T-cell (primary cell): ENCODE measurements around the gene USH2A. TPM values are rescaled to one million over a fixed set of nuclear protein-coding genes. Genes with fewer than 3 reads are reported as not detected.

ENCODE experiments used
- ATAC-seq, 4 experiments: fragments of 200-7000 bp in 3 of 4; fragments of 150-1000 bp in 1 of 4; cut with Tn5 transposase; replicated peaks in 1 of 4; 1 replicate in 3 of 4; 2 replicates in 1 of 4; pipeline ENCODE4 v1.10.0; 2021; ENCODE audit warnings: moderate library complexity in 3 of 4, mild to moderate bottlenecking in 2 of 4, moderate number of reproducible peaks in 1 of 4
- CTCF ChIA-PET, 2 donors: fragments of 300-600 bp; sonication (Branson Sonifier 250); formaldehyde crosslinking; loops; one replicate each; lab custom pipeline; 2022; ENCODE audit warnings: antibody characterized with exemption in 2 of 2; lab: Charles Lee
- POLR2A ChIA-PET, 2 donors: fragments of 300-600 bp; sonication (Branson Sonifier 250); formaldehyde crosslinking; loops; one replicate each; lab custom pipeline; 2022; ENCODE audit warnings: antibody characterized with exemption in 2 of 2; lab: Charles Lee
- DNase-seq, 35 experiments: peaks; one replicate each; pipeline versions ENCODE4 v3.0.0 to v3.0.0-alpha.2; 2013 to 2023
- H3K27ac ChIP-seq: one replicate; pipeline ENCODE4 v1.5.1; 2013; ENCODE audit warnings: low read length
- H3K27me3 ChIP-seq, 2 experiments: replicated peaks in 1 of 2; 1 replicate in 1 of 2; 2 replicates in 1 of 2; pipeline versions ENCODE4 v1.6.1 to v1.7.0; 2013; ENCODE audit warnings: low read length in 1 of 2, mixed read lengths in 1 of 2; ENCODE audit not compliant: control insufficient read depth in 2 of 2, insufficient read depth in 2 of 2; ENCODE audit errors: extremely low read depth in 1 of 2
- H3K36me3 ChIP-seq, 2 donors: 1 replicate in 1 of 2; 2 replicates in 1 of 2; pipeline versions ENCODE4 v1.6.1 to v1.7.0; 2013; ENCODE audit warnings: low read length in 1 of 2; ENCODE audit not compliant: control insufficient read depth in 2 of 2, insufficient read depth in 1 of 2; ENCODE audit errors: extremely low read depth in 1 of 2
- H3K4me1 ChIP-seq, 2 experiments: 1 replicate in 1 of 2; 2 replicates in 1 of 2; pipeline versions ENCODE4 v1.6.1 to v1.7.0; 2013; ENCODE audit warnings: low read length in 2 of 2, mixed read lengths in 1 of 2; ENCODE audit not compliant: insufficient read depth in 2 of 2, control insufficient read depth in 1 of 2; ENCODE audit errors: extremely low read depth in 1 of 2
- H3K4me3 ChIP-seq, 2 donors: 1 replicate in 1 of 2; 2 replicates in 1 of 2; pipeline versions ENCODE4 v1.5.1 to v1.7.0; 2013; ENCODE audit warnings: mild to moderate bottlenecking in 2 of 2, low read length in 1 of 2, moderate library complexity in 1 of 2; ENCODE audit not compliant: control insufficient read depth in 1 of 2; ENCODE audit errors: extremely low read depth in 1 of 2
- H3K9me3 ChIP-seq: 2 replicates; pipeline ENCODE4 v1.7.0; 2013
- H3K27ac Mint-ChIP-seq, 2 donors: one replicate each; pipeline ENCODE4 v1.8.0; 2020 to 2021; ENCODE audit warnings: mild to moderate bottlenecking in 2 of 2, mixed read lengths in 2 of 2
- H3K27me3 Mint-ChIP-seq, 2 donors: one replicate each; pipeline ENCODE4 v1.8.0; 2021 to 2022; ENCODE audit warnings: mixed read lengths in 2 of 2
- H3K36me3 Mint-ChIP-seq: one replicate; pipeline ENCODE4 v1.8.0; 2021; ENCODE audit warnings: mixed read lengths
- H3K4me1 Mint-ChIP-seq, 3 donors: one replicate each; pipeline ENCODE4 v1.8.0; 2020 to 2022; ENCODE audit warnings: mixed read lengths in 3 of 3, mild to moderate bottlenecking in 1 of 3
- H3K4me3 Mint-ChIP-seq, 3 donors: one replicate each; pipeline ENCODE4 v1.8.0; 2020 to 2022; ENCODE audit warnings: mild to moderate bottlenecking in 3 of 3, mixed read lengths in 3 of 3, moderate library complexity in 3 of 3
- H3K9me3 Mint-ChIP-seq, 3 donors: one replicate each; pipeline ENCODE4 v1.8.0; 2020 to 2022; ENCODE audit warnings: mixed read lengths in 3 of 3
- WGBS: methylation state at CpG from one replicate; pipeline ENCODE4 v1.1.5; 2013; ENCODE audit warnings: missing lambda C conversion rate; ENCODE audit not compliant: insufficient coverage; 5-methylcytosine and 5-hydroxymethylcytosine counted together
- total RNA-seq, 35 experiments: library from RNA in 6 of 35; stranded (reverse) in 6 of 35; fragments of 120-200 nt in 1 of 35; gene quantifications; one replicate each; pipeline versions ENCODE4 v1.2.1 to v1.2.4 and lab custom pipeline; 2013 to 2026

USH2A gene
- total RNA-seq, 5 donors from 2014 or later (not counting 1 experiment from before 2014, with no cell fraction given), result not detected

GRCh38 chr1:215660259-215660658 is 763.0 kb downstream of the USH2A start:
- no peaks in the 10 kb centered on the region for H3K9me3 ChIP-seq
- Mint-ChIP-seq H3K27ac (no peak overlapping the region), H3K36me3 (no peaks in the 10 kb centered on the region), H3K4me3 (no peak overlapping the region), H3K9me3 (peaks cover 0 to 4% (median 0%) of the 10 kb centered on the region in 3 donors), H3K27me3 (peaks cover 0 to 15% of the 10 kb centered on the region in 2 donors), H3K4me1 (no peaks in the 10 kb centered on the region)
- no peaks in the 10 kb centered on the region for H3K36me3 ChIP-seq
- no peaks in the 10 kb centered on the region for H3K4me1 ChIP-seq
- H3K4me3 ChIP-seq, result no peak overlapping the region
- ATAC-seq (no peak), DNase-seq (no peak)
- H3K27ac ChIP-seq, result no peak overlapping the region
- ChIA-PET CTCF (no interaction called here), POLR2A (no interaction called here)
- peaks cover 0 to 2% of the 10 kb centered on the region in 2 experiments for H3K27me3 ChIP-seq

GRCh38 chr1:215657047-215657446 is 766.2 kb downstream of the USH2A start:
- peaks cover 0 to 4% (median 0%) of the 10 kb centered on the region in 3 donors for H3K9me3 Mint-ChIP-seq
- H3K27me3 Mint-ChIP-seq, result peaks cover 0 to 15% of the 10 kb centered on the region in 2 donors
- no peaks in the 10 kb centered on the region for H3K4me1 Mint-ChIP-seq
- POLR2A ChIA-PET, result no interaction called here
- Histone ChIP-seq H3K4me1 (no peaks in the 10 kb centered on the region), H3K4me3 (no peak overlapping the region), H3K27ac (no peak overlapping the region), H3K36me3 (no peaks in the 10 kb centered on the region), H3K27me3 (no peaks in the 10 kb centered on the region), H3K9me3 (no peaks in the 10 kb centered on the region)
- CTCF ChIA-PET, result no interaction called here
- WGBS, result 100% methylated on average over 2 of the region's 4 CpGs
- DNase-seq, result no peak
- H3K4me3 Mint-ChIP-seq, result no peak overlapping the region
- H3K27ac Mint-ChIP-seq, result no peak overlapping the region
- H3K36me3 Mint-ChIP-seq, result no peaks in the 10 kb centered on the region
- ATAC-seq, result no peak

- peaks cover 0 to 9% of the 10 kb centered on the region in 2 donors for H3K27me3 Mint-ChIP-seq
- ATAC-seq, result no peak
- peaks cover 0 to 2% (median 0%) of the 10 kb centered on the region in 3 donors for H3K9me3 Mint-ChIP-seq
- H3K27ac Mint-ChIP-seq, result no peak overlapping the region
- H3K4me1 Mint-ChIP-seq, result no peaks in the 10 kb centered on the region
- POLR2A ChIA-PET, result no interaction called here
- WGBS, result 88% methylated on average over 1 of the region's 1 CpG
- CTCF ChIA-PET, result no interaction called here
- H3K9me3 ChIP-seq, result no peaks in the 10 kb centered on the region
- H3K4me3 Mint-ChIP-seq, result no peak overlapping the region
- H3K27me3 ChIP-seq, result no peaks in the 10 kb centered on the region
- H3K27ac ChIP-seq, result no peak overlapping the region
- H3K36me3 ChIP-seq, result no peaks in the 10 kb centered on the region
- no peaks in the 10 kb centered on the region for H3K4me1 ChIP-seq
- H3K4me3 ChIP-seq, result no peak overlapping the region
- no peak for DNase-seq
- H3K36me3 Mint-ChIP-seq, result no peaks in the 10 kb centered on the region
Observed at GRCh38 chr1:215652371-215652770, 770.9 kb downstream of the USH2A start.

- H3K36me3 ChIP-seq, result no peaks in the 10 kb centered on the region
- ChIA-PET POLR2A (no interaction called here), CTCF (no interaction called here)
- no peaks in the 10 kb centered on the region for H3K27me3 ChIP-seq
- no peak overlapping the region for H3K27ac ChIP-seq
- no peaks in the 10 kb centered on the region for H3K9me3 ChIP-seq
- 40% methylated on average over 1 of the region's 3 CpGs for WGBS
- H3K4me3 ChIP-seq, result no peak overlapping the region
- peaks cover 0 to 8% of the 10 kb centered on the region in 2 donors for H3K27me3 Mint-ChIP-seq
- no peak overlapping the region for H3K4me3 Mint-ChIP-seq
- no peaks in the 10 kb centered on the region for H3K9me3 Mint-ChIP-seq
- ATAC-seq (no peak), DNase-seq (no peak)
- H3K4me1 ChIP-seq, result no peaks in the 10 kb centered on the region
- no peak overlapping the region for H3K27ac Mint-ChIP-seq
- H3K36me3 Mint-ChIP-seq, result no peaks in the 10 kb centered on the region
- H3K4me1 Mint-ChIP-seq, result no peaks in the 10 kb centered on the region
Observed at GRCh38 chr1:215651867-215652266, 771.4 kb downstream of the USH2A start.

GRCh38 chr1:215650446-215651149 is 772.6 kb downstream of the USH2A start:
- Histone ChIP-seq H3K27me3 (no peaks in the 10 kb centered on the region), H3K4me3 (no peak overlapping the region), H3K36me3 (no peaks in the 10 kb centered on the region), H3K9me3 (no peaks in the 10 kb centered on the region), H3K4me1 (no peaks in the 10 kb centered on the region), H3K27ac (no peak overlapping the region)
- no peaks in the 10 kb centered on the region for H3K4me1 Mint-ChIP-seq
- no peak overlapping the region for H3K27ac Mint-ChIP-seq
- ATAC-seq (no peak), DNase-seq (no peak)
- H3K36me3 Mint-ChIP-seq, result no peaks in the 10 kb centered on the region
- no peaks in the 10 kb centered on the region for H3K9me3 Mint-ChIP-seq
- POLR2A ChIA-PET, result interaction anchor here in 1 of 2 donors (0.7 kb wide), 1 partner anchor 375 kb away, joined by 3 read pairs; no protein-coding TSS in a partner anchor
- H3K27me3 Mint-ChIP-seq, result peaks cover 0 to 8% of the 10 kb centered on the region in 2 donors
- no peak overlapping the region for H3K4me3 Mint-ChIP-seq
- WGBS, result 60% methylated on average over 5 of the region's 9 CpGs
- CTCF ChIA-PET, result no interaction called here

GRCh38 chr1:215648957-215649356 is 774.3 kb downstream of the USH2A start:
- H3K4me1 ChIP-seq, result no peaks in the 10 kb centered on the region
- H3K27me3 Mint-ChIP-seq, result peaks cover 0 to 8% of the 10 kb centered on the region in 2 donors
- H3K27ac Mint-ChIP-seq, result no peak overlapping the region
- H3K36me3 ChIP-seq, result no peaks in the 10 kb centered on the region
- H3K9me3 Mint-ChIP-seq, result no peaks in the 10 kb centered on the region
- ChIA-PET CTCF (no interaction called here), POLR2A (no interaction called here)
- H3K36me3 Mint-ChIP-seq, result no peaks in the 10 kb centered on the region
- no peak for DNase-seq
- no peaks in the 10 kb centered on the region for H3K9me3 ChIP-seq
- no peak for ATAC-seq
- H3K27ac ChIP-seq, result no peak overlapping the region
- no peaks in the 10 kb centered on the region for H3K4me1 Mint-ChIP-seq
- H3K27me3 ChIP-seq, result no peaks in the 10 kb centered on the region
- no CpG with 5 or more reads among the region's 4 CpGs for WGBS
- H3K4me3 ChIP-seq, result no peak overlapping the region
- no peak overlapping the region for H3K4me3 Mint-ChIP-seq
